AG10803 (cell line): ENCODE results near the gene PTPN4.
A peak's percentile ranks its signal among the peaks of the same experiment; 100 is the strongest.

Experiments used
- DNase-seq: peaks from one replicate; pipeline ENCODE4 v3.0.0; 2010; ENCODE audit warnings: low read depth
- H3K4me3 ChIP-seq: 2 replicates; pipeline ENCODE4 v1.5.1; 2011; ENCODE audit warnings: mild to moderate bottlenecking, low read length, control low read depth
- CTCF ChIP-seq: conservative IDR thresholded peaks from 2 replicates; pipeline ENCODE4 v1.5.1; 2011; ENCODE audit warnings: mild to moderate bottlenecking, low read length, control low read depth, inconsistent platforms

The PTPN4 gene

GRCh38 chr2:119745566-119745965 is 14.2 kb upstream of the PTPN4 start:
- no peak for DNase-seq
- no peak for TF ChIP-seq CTCF
- H3K4me3 ChIP-seq = no peak overlapping the region

GRCh38 chr2:119746836-119747686 is 12.7 kb upstream of the PTPN4 start:
- DNase-seq = no peak
- TF ChIP-seq CTCF = no peak

GRCh38 chr2:119748135-119748534 is 11.6 kb upstream of the PTPN4 start:
- TF ChIP-seq CTCF = no peak
- DNase-seq = no peak
- H3K4me3 ChIP-seq = no peak overlapping the region

More at GRCh38 chr2:119746836-119747686, 12.7 kb upstream of the PTPN4 start:
- no peak overlapping the region for H3K4me3 ChIP-seq

GRCh38 chr2:119749477-119750012 is 10.2 kb upstream of the PTPN4 start:
- no peak overlapping the region for H3K4me3 ChIP-seq
- no peak for DNase-seq
- no peak for TF ChIP-seq CTCF

- no peak overlapping the region for H3K4me3 ChIP-seq
- DNase-seq = no peak
- TF ChIP-seq CTCF = no peak
These were observed 8.0 kb upstream of the PTPN4 start for GRCh38 chr2:119751706-119752105.

GRCh38 chr2:119753041-119753929 is 6.4 kb upstream of the PTPN4 start:
- peak; percentile 82 for TF ChIP-seq CTCF
- peak; percentile 40 for DNase-seq
- H3K4me3 ChIP-seq = no peak overlapping the region
